LNCAP (cell line): ENCODE measurements around the gene GPC2.

Experiments used
- TF ChIP-seq, protein P1 (sequence below): fragments of 450-650 bp; IDR thresholded peaks from 2 replicates; pipeline ENCODE4 v1.5.1; 2017; ENCODE audit warnings: mild to moderate bottlenecking

GPC2 gene

DNA sequence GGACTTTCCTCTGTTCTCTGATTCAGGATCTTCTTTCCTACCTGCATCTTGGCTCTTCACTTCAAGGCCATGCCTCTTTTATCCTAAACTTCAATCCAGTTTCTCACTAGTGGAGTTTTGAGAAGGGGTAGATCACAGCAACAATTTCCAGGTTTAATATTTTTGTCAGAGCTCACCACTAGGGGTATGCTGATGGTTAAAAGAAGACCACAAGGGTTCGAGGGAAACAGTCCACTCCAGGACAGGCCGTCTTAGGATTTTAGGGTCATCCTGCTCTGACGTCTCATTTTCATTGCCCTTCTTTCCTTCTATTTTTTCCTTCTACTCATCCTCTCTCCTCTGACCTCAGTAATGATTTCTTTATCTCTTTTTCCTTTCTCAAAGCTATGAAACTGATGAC, 11.9 kb upstream of the GPC2 start:
- TF ChIP-seq, protein P1, sequence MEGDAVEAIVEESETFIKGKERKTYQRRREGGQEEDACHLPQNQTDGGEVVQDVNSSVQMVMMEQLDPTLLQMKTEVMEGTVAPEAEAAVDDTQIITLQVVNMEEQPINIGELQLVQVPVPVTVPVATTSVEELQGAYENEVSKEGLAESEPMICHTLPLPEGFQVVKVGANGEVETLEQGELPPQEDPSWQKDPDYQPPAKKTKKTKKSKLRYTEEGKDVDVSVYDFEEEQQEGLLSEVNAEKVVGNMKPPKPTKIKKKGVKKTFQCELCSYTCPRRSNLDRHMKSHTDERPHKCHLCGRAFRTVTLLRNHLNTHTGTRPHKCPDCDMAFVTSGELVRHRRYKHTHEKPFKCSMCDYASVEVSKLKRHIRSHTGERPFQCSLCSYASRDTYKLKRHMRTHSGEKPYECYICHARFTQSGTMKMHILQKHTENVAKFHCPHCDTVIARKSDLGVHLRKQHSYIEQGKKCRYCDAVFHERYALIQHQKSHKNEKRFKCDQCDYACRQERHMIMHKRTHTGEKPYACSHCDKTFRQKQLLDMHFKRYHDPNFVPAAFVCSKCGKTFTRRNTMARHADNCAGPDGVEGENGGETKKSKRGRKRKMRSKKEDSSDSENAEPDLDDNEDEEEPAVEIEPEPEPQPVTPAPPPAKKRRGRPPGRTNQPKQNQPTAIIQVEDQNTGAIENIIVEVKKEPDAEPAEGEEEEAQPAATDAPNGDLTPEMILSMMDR, result no peak

DNA sequence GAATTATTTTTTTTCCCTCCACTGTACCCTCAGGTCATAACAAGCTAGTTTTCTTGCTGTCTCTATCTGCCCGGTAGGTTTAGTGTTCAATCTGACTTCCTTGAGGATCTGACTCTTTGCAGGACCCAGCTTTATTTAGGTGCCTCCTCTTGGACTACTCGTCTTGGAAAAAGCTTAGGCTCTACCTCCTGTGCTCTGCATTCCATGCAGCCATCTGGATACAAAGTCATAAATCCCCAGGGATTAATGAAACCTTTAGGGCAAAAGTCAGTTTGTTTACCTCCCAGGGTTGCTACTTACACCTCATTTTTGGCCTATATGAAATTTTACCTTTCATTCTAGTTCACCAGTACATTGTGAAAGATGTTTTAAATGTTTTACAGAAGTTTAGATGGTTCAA, 8.5 kb upstream of the GPC2 start:
- TF ChIP-seq, protein P1, result no peak

DNA sequence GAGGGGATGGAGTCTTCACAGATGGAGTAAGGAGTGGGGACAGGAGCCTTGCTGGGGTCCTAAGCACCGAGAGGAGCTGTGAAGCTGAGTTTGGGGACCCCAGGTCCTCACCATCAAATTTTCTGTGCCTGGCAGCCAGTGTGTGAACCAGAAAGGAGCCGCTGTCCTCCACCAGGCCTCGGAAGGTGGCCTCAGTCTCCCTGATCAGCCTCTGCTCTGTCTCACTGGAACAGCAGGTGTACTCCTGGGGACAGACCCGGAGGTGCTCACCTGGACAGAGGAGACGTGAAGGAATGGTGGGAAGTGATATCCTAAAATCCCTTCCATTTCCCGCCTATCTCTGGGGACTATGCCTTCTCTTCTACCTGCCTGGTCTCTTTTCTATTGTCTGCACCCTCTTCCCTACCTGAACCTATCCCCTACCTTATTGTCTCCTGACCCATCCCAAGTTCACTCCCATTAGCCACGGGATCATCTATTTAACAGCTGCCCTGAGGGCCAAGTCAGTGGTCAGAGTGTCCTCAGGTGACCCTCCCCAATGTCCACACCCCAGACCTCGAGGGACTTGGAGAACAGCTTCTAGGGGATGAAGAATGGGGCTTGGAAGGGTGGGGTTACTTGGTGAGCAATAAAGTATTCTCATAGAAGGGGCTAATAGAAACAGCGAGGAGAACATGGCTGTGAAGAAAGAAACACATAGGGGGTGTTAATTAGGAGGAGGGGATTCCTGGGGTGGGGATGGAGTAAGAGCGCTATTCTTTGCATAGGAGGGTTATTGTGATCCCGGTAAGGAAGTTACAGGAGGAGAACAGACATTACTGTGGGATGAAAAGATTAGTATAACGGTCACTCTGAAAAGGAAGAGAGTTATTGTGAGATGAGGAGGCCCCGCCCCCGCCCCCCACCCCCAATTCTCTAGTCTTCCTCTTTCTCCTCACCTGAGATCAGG, 811 bp downstream of the GPC2 start:
- TF ChIP-seq, protein P1, result no peak

DNA sequence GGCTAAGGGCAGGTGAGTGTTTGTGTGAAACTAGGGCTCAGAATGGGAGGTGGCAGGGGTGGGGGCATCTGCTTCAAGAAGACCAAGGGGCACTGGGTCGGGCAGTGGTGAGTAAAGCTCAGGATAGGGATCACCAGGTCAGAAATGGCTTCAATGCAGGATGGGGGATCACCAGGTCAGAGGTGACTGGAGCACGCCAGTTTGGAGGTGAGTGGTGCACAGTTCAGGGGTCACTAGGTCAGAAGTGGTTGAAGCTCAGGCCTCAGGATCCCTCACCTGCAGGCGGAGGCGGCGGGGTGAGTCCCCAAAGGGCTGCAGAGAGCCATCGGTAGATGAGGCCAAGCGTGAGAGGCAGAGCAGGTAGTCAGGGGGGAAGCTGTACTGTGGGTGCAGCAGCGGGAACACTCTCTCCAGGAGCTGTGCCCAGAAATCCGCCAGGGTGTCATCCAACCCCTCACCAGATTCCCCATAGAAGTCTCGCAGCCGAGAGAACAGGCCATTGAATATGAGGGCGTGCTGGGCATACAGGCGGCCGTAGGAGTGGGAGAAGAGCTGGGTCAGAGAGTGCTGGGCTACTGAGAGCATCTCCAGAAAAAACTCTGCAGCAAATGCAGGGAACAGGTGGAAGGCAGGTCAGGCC, 1.8 kb downstream of the GPC2 start:
- TF ChIP-seq, protein P1, result no peak

DNA sequence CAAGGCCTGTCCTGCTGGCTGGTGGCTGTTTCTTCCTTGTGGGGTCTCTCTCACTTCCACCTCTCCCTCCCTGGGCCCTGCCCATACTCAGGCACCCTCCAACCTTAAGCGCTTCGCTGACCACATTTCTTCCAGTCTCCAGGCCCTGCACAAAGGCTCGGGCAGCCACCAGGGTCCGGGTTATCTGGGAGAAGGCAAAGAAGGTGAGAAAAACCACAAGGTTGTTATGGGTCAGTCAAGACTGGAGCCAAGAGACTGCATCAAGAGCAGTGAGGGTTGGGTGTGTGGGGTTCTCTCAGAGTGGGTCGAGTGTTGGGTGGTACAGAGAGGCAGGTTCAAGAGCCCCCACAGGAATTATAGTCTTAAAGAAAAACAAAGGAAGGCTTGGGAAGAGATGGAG, 2.6 kb downstream of the GPC2 start:
- TF ChIP-seq, protein P1, result no peak

DNA sequence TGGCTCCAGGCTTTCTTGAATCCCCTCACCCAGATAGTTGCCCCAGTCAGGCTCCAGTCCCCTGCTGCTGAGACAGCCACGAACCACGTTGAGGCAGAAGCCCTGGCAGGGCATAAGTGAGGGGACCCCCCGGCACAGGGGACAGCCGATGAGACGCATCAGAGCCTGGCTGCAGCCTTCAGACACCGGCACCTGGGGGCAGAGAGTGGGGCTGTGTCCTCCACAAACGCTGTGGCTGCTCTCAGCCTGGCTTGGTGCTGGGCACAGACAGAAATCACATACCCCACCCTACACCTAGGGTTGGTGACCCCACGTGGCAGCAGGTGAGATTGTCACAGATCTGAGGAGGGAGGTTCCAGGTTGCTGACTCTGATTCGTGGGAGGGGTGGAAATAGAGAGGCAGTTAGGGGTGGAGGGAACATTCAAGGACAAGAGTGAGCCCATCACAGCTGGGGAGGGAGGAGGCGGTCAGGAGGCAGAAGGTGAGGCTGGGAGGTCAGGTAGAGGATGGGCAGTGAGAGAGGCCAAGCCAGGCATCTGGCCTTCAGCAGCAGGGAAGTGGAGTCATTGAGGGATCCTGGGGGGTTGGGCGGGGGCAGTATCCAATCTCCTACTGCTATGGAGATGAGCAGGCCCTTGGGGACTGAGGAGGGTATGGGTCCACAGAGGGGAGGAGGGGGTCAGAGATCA, 3.2 kb downstream of the GPC2 start:
- TF ChIP-seq, protein P1, result no peak

DNA sequence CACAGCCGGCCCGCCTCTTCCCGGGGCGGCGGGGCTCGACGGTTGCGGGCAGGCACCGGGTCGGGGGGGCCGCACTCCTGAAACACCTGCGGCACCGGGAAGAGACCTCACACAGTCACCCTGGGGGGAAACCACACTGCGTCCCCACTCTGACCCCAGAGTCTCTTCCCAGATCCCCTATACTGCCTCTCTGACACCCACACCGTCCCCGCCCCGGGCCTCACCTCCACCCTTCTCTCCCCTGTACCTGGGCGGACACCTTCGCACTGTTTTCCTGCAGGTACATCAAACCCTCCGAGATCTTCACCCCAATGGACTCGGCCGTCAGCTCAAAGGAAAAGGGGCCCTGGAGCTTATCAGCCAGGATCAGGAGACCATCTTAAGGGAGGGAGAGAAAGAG, 5.3 kb downstream of the GPC2 start:
- TF ChIP-seq, protein P1, result no peak
